ENCODE data around the gene TTC24.
A peak's percentile ranks its signal among the peaks of the same experiment; 100 is the strongest.
"Not testable (repeated sequence)": the region's sequence is repeated elsewhere in the genome, so short reads cannot be mapped to it uniquely, and the experiment has no call there.

TTC24 gene

GRCh38 chr1:156555715-156556114 lies 23.8 kb upstream of the TTC24 start:
- DNase-seq = no peak

DNA sequence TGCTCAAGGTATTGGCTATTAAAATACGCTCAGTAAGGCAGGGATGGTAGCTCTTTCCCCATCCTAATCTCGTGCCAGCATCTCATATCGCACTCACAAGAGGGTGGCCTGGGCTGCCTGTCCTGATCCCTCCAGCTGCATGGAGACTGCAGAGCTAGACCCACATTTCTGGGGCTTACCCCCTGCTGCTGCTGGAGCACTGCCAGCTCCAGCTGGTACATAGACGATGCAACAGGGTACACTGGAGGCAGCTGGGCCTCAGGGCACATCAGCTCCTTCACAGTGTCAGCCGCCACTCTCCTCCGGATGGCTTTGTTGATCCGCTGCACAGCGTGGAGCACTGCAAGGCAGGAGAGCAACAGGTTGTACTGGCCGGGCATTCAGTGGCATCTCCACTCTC lies 23.2 kb upstream of the TTC24 start:
- no peak for DNase-seq

- no peak for DNase-seq
These were observed 20.3 kb upstream of the TTC24 start for GRCh38 chr1:156559086-156559796.

- DNase-seq = no peak
These were observed 19.6 kb upstream of the TTC24 start for GRCh38 chr1:156559797-156560385.

GRCh38 chr1:156560585-156561163 lies 18.8 kb upstream of the TTC24 start:
- no peak for DNase-seq

DNA sequence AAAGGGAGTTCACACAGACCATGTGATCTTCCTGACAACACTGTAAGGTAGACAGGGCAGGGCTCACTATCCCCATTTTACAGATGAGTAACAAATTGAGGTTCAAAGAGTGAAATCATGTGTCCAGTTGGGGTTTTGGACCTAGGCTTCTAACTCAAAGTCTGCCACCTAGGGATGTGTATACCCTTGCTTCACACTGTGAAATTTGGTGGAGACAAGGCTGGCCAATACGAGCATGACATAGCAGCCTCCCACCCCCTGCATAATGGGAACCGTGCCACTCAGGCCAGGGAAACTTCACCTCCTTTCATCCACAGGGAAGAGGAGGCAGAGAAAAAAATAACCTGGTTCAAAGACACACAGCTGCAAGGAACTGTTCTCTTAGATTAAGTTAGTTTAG lies 14.0 kb upstream of the TTC24 start:
- DNase-seq = no peak

DNA sequence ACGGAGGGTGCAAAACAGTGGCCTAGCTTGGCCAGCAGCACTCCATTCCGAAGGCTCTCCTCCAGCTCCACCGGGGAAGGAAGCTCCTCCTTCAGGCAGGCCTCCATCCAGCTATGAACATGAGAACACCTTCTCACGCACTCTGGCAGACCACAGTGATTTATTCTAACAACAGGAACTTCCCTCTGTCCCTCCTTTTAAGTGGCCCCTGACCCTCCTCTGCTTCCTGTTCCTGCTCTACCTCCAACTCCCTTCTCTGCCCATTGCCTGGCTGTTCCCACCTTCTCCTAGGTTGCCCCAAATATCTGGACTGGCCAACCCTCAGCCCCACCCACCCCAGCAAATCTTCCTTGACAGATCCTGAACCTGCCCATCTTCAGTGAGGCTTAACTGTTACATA lies 13.1 kb upstream of the TTC24 start:
- DNase-seq = no peak

- no peak for DNase-seq
These were observed 8.2 kb upstream of the TTC24 start for GRCh38 chr1:156571261-156571852.

- peak in 3 of 4 experiments; percentile 34 to 46 (median 35) for DNase-seq
These were observed 7.4 kb upstream of the TTC24 start, which contains the start of gene IQGAP3 for GRCh38 chr1:156571919-156572662. Gene IQGAP3 (minus strand): TSS chr1:156572565. CDS start chr1:156572529, 36 bp downstream.

DNA sequence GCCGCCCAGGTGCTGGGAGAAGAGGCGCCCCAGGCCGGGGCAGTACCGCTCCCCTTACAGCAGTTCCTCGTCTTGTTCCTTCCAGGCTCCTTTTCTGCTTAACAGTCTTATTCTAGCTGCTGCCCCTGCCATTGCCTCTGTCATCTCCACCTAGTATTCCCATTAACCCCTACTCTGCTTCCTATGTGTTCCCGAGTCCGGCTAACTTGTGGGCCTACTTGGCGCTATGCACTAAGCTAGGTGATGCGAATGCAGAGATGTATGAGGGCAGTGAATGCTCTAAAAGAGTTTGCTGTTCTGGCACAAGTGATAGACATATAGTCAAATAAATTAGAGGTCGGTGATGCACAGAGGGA lies 6.9 kb upstream of the TTC24 start:
- DNase-seq = no peak

GRCh38 chr1:156574039-156574633 lies 5.4 kb upstream of the TTC24 start:
- no peak for DNase-seq

GRCh38 chr1:156577550-156577949 lies 2.0 kb upstream of the TTC24 start:
- no peak for DNase-seq

DNA sequence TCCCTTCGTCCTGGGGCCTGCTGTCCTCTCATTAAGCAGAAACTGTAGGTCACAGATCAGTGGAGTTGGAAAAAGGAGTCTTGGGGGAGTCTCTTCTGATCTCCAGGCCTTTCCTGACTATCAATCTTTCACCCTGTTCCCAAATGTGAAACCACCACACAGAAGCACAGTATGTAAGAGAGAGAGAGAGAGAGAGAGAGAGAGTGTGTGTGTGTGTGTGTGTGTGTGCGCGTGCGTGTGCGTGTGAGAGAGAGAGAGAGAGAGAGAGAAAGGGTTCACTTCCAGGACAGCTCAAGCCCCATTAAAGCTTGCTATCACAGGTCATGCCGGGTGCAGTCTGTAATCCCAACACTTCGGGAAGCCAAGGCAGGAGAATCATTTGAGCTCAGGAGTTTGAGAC lies 1.5 kb upstream of the TTC24 start:
- DNase-seq = no peak

DNA sequence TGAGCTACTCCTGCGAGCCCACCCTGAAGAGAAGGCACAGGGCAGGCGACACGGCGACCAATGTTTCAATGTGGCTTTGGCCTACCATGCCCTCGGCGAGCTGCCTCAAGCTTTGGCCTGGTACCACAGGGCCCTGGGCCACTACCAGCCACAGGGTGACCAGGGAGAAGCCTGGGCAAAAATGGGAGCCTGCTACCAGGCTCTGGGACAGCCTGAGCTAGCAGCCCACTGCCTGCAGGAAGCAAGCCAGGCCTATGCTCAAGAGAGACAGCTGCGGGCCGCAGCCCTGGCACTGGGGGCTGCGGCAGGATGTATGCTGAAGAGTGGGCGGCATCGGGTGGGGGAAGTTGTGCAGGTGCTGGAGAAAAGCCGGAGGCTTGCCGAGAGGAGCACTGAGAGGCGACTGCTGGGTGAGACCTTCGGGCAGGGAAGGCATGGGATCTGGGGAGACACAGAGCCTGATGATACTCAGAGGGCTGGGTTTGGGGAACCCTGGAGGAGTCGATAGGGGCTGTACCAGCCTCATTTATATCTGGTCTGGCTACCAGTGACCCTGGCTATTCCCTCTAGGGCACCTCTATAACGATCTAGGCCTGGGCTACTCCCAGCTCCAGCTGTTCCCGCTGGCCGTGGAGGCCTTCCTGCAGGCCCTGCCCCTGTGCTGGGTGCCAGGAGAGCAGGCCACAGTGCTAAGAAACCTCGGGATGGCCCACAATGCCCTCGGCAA lies 2.3 kb downstream of the TTC24 start:
- DNase-seq = peak in 1 of 4 experiments; percentile 33

GRCh38 chr1:156582388-156583017 lies 3.0 kb downstream of the TTC24 start:
- DNase-seq = peak in 1 of 4 experiments; percentile 21

DNA sequence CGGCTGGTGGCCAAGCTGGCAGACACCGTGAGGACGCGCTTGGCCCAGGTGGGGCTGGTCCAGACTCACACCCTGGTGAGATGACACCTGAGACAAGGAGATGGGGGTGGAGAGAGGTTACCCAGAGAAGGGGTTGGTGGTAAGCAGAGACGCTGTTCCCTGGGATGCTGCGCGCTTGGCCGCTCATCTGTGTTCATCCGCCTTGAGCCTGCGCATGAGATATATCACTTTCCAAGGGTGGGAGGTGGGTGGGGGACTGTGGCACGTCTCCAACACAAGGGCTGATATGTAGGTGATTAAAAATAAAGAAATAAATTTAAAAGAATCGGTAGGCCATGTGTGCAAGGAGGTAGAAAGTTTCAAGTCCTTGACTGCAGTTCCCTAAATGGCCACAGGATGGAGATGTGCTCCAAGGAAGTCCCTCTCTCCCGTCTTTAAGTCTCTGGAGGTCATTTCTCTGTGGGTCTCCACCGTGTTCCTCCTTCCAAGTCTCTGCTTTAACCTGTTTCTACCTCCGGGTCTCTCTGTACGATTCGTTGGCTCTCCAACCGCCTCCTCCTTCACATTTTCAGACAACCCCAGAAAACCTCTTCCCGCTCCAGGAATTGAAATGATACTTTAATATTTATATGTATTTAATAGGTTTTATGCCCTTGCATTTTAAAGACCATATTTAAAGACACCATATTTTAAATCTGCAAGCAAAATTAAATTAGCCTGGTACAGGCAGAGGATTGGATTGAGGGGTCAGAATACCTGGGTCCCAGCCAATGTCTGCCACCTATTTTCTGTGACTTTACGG lies 4.5 kb downstream of the TTC24 start:
- peak; percentile 29 to 55 (median 38) for DNase-seq

GRCh38 chr1:156584813-156585212 lies 5.3 kb downstream of the TTC24 start:
- DNase-seq = no peak

DNA sequence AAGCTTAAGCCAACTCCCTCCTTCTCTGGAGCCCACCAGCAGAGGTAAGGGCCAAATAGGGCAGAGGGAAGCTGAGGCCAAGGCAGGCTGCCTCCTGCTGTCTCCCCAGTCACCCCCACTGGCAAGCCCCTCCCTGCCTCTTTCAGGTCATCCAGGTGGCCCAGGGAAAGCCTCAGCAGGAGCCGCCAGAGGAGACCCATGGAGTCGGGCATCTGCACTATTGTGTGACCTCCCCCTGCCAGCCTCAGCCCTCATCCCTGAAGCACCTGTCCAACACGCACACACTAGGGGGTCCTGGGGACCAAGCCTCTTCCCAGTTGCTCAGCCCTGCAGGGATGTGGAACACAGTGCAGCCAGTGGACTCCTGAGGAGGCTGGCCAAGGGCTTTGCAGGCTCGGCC lies 6.8 kb downstream of the TTC24 start:
- DNase-seq = no peak

GRCh38 chr1:156586892-156587477 lies 7.5 kb downstream of the TTC24 start:
- DNase-seq = no peak

- not testable (repeated sequence) for DNase-seq
These were observed 8.4 kb downstream of the TTC24 start for GRCh38 chr1:156587927-156588326.
